HepG2 (cell line): ENCODE results near the gene WDR86. TPM values are rescaled to one million over a fixed set of nuclear protein-coding genes. Genes with fewer than 3 reads are reported as not detected.

Source experiments
- CTCF ChIP-seq: sonication (generic); formaldehyde crosslinking; IDR thresholded peaks from 2 replicates; pipeline ENCODE4 v1.5.0; 2020; ENCODE audit warnings: mild to moderate bottlenecking, missing genetic modification reagents, moderate library complexity
- HMGXB4 ChIP-seq, 2 experiments: sonication (generic) in 1 of 2; formaldehyde crosslinking in 1 of 2; IDR thresholded peaks; 2 replicates each; pipeline versions ENCODE4 v1.4.0 to v1.6.1; 2018 to 2020; ENCODE audit warnings: missing genetic modification reagents in 2 of 2, borderline replicate concordance in 1 of 2, low read depth in 1 of 2, mild to moderate bottlenecking in 1 of 2, missing biosample characterization in 1 of 2
- HOXA9 ChIP-seq: sonication (generic); formaldehyde crosslinking; IDR thresholded peaks from 2 replicates; pipeline ENCODE4 v1.8.1; 2022; ENCODE audit warnings: missing genetic modification reagents, mild to moderate bottlenecking, moderate library complexity, borderline replicate concordance
- NFKB2 ChIP-seq: sonication (generic); formaldehyde crosslinking; IDR thresholded peaks from 2 replicates; pipeline ENCODE4 v1.4.0; 2020; ENCODE audit warnings: missing genetic modification reagents, borderline replicate concordance
- NFYC ChIP-seq: IDR thresholded peaks from 2 replicates; pipeline ENCODE4 v1.6.1; 2016; ENCODE audit warnings: missing genetic modification reagents, missing compliant biosample characterization
- PLRG1 ChIP-seq: fragments of 450-650 bp; conservative IDR thresholded peaks from 2 replicates; pipeline ENCODE4 v1.6.1; 2016
- RARA ChIP-seq: IDR thresholded peaks from 2 replicates; pipeline ENCODE4 v1.6.1; 2016; ENCODE audit warnings: missing genetic modification reagents, missing compliant biosample characterization
- RFXAP ChIP-seq: sonication (generic); formaldehyde crosslinking; IDR thresholded peaks from 2 replicates; pipeline ENCODE4 v1.4.0; 2020; ENCODE audit warnings: missing genetic modification reagents, borderline replicate concordance
- SRSF1 ChIP-seq: fragments of 200-400 bp; formaldehyde crosslinking; optimal IDR thresholded peaks from 2 replicates; pipeline ENCODE3; 2017; ENCODE audit warnings: mild to moderate bottlenecking, low read depth, low read length, moderate library complexity
- TP53 ChIP-seq: sonication (generic); formaldehyde crosslinking; conservative IDR thresholded peaks from 2 replicates; pipeline ENCODE4 v1.4.0; 2020; ENCODE audit warnings: missing genetic modification reagents
- ZBTB20 ChIP-seq: sonication (generic); formaldehyde crosslinking; IDR thresholded peaks from 2 replicates; pipeline ENCODE4 v1.8.1; 2023; ENCODE audit warnings: missing genetic modification reagents, low read depth, mild to moderate bottlenecking, borderline replicate concordance
- ZNF205 ChIP-seq: IDR thresholded peaks from 2 replicates; pipeline ENCODE4 v1.6.1; 2018; ENCODE audit warnings: missing biosample characterization, missing genetic modification reagents
- ZNF333 ChIP-seq: sonication (generic); formaldehyde crosslinking; IDR thresholded peaks from 2 replicates; pipeline ENCODE4 v1.4.0; 2020; ENCODE audit warnings: mild to moderate bottlenecking, missing genetic modification reagents, borderline replicate concordance
- ZNF691 ChIP-seq: sonication (generic); formaldehyde crosslinking; IDR thresholded peaks from 2 replicates; pipeline ENCODE4 v1.4.0; 2020; ENCODE audit warnings: missing genetic modification reagents, low read depth, mild to moderate bottlenecking, borderline replicate concordance
- ZNF772 ChIP-seq: sonication (generic); formaldehyde crosslinking; IDR thresholded peaks from 2 replicates; pipeline ENCODE4 v1.5.0; 2020; ENCODE audit warnings: mild to moderate bottlenecking, missing genetic modification reagents
- polyA plus RNA-seq, 8 experiments: library from polyadenylated mRNA; depleted of rRNA in 3 of 8; stranded (reverse) in 7 of 8; unstranded in 1 of 8; fragments of >200 nt; fragmentation: Illumina TruSeq in 4 of 8; extraction: Trizol in 4 of 8; gene quantifications; 2 replicates each; pipeline versions ENCODE4 v1.2.1 to v1.2.3, GENCODE V29; 2011 to 2016; ENCODE audit warnings: low read depth in 4 of 8, missing spikeins in 1 of 8, mixed read lengths in 1 of 8; ENCODE audit not compliant: insufficient read depth in 1 of 8
- total RNA-seq, 5 experiments: library from RNA; depleted of rRNA; stranded (reverse); fragments of >200 nt; fragmentation: Illumina TruSeq; extraction: Trizol; gene quantifications; 2 replicates each; pipeline ENCODE4 v1.2.3, GENCODE V29; 2016; ENCODE audit warnings: low read depth in 1 of 5
- TF ChIP-seq, protein P1 (sequence below): IDR thresholded peaks from 2 replicates; pipeline ENCODE4 v1.6.1; 2012; ENCODE audit warnings: inconsistent platforms
- TF ChIP-seq, protein P2 (sequence below): sonication (generic); formaldehyde crosslinking; IDR thresholded peaks from 2 replicates; pipeline ENCODE4 v1.8.1; 2022; ENCODE audit warnings: low read depth, mild to moderate bottlenecking, missing genetic modification reagents
- TF ChIP-seq, protein P3 (sequence below): sonication (generic); formaldehyde crosslinking; IDR thresholded peaks from 2 replicates; pipeline ENCODE4 v1.4.0; 2020; ENCODE audit warnings: missing genetic modification reagents

WDR86 gene
- total and polyA plus RNA-seq, 2 of the 13 experiments (the other 11 are each of a cell fraction or from before 2014, with no cell fraction given), result 0.11 to 2.9 TPM

- TF ChIP-seq NFKB2 (CRISPR knock-in tag) (peak; percentile 42; the same call in 1 of the 2 replicates), ZNF205 (CRISPR knock-in tag) (0 out of 2 replicates have a peak, but pooled peaks have one; percentile 23), PLRG1 (no peak), CTCF (peak; percentile 95), TP53 (CRISPR knock-in tag) (no peak), NFYC (CRISPR knock-in tag) (no peak), RARA (CRISPR knock-in tag) (no peak), SRSF1 (no peak), HOXA9 (CRISPR knock-in tag) (no peak), HMGXB4 (CRISPR knock-in tag; IDR thresholded peaks at IDR 0.05; ENCODE audit: borderline replicate concordance in 1 of 2, low read depth in 1 of 2) (peak in 1 of 2 experiments; percentile 36; a peak in 1 of 4 replicates), ZNF691 (CRISPR knock-in tag) (no peak), RFXAP (CRISPR knock-in tag) (0 out of 2 replicates have a peak, but pooled peaks have one; percentile 47), ZNF772 (peak; percentile 44; the same call in 1 of the 2 replicates), ZNF333 (CRISPR knock-in tag) (no peak), ZBTB20 (CRISPR knock-in tag) (no peak)
- TF ChIP-seq, protein P1, sequence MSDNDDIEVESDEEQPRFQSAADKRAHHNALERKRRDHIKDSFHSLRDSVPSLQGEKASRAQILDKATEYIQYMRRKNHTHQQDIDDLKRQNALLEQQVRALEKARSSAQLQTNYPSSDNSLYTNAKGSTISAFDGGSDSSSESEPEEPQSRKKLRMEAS, result peak; percentile 62
- TF ChIP-seq, protein P2, sequence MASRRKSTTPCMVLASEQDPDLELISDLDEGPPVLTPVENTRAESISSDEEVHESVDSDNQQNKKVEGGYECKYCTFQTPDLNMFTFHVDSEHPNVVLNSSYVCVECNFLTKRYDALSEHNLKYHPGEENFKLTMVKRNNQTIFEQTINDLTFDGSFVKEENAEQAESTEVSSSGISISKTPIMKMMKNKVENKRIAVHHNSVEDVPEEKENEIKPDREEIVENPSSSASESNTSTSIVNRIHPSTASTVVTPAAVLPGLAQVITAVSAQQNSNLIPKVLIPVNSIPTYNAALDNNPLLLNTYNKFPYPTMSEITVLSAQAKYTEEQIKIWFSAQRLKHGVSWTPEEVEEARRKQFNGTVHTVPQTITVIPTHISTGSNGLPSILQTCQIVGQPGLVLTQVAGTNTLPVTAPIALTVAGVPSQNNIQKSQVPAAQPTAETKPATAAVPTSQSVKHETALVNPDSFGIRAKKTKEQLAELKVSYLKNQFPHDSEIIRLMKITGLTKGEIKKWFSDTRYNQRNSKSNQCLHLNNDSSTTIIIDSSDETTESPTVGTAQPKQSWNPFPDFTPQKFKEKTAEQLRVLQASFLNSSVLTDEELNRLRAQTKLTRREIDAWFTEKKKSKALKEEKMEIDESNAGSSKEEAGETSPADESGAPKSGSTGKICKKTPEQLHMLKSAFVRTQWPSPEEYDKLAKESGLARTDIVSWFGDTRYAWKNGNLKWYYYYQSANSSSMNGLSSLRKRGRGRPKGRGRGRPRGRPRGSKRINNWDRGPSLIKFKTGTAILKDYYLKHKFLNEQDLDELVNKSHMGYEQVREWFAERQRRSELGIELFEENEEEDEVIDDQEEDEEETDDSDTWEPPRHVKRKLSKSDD (CRISPR knock-in tag), result 0 out of 2 replicates have a peak, but pooled peaks have one; percentile 34
- TF ChIP-seq, protein P3, sequence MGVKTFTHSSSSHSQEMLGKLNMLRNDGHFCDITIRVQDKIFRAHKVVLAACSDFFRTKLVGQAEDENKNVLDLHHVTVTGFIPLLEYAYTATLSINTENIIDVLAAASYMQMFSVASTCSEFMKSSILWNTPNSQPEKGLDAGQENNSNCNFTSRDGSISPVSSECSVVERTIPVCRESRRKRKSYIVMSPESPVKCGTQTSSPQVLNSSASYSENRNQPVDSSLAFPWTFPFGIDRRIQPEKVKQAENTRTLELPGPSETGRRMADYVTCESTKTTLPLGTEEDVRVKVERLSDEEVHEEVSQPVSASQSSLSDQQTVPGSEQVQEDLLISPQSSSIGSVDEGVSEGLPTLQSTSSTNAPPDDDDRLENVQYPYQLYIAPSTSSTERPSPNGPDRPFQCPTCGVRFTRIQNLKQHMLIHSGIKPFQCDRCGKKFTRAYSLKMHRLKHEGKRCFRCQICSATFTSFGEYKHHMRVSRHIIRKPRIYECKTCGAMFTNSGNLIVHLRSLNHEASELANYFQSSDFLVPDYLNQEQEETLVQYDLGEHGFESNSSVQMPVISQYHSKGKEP, result no peak
Measured at GRCh38 chr7:151368136-151368571, 41.7 kb downstream of the WDR86 start (continued).
